Measurements from ENCODE around the gene NALCN. TPM values are rescaled to one million over a fixed set of nuclear protein-coding genes. Genes with fewer than 3 reads are reported as not detected.

NALCN gene
- total RNA-seq, 5 donors from 2014 or later (not counting 1 experiment from before 2014, with no cell fraction given) = not detected

DNA sequence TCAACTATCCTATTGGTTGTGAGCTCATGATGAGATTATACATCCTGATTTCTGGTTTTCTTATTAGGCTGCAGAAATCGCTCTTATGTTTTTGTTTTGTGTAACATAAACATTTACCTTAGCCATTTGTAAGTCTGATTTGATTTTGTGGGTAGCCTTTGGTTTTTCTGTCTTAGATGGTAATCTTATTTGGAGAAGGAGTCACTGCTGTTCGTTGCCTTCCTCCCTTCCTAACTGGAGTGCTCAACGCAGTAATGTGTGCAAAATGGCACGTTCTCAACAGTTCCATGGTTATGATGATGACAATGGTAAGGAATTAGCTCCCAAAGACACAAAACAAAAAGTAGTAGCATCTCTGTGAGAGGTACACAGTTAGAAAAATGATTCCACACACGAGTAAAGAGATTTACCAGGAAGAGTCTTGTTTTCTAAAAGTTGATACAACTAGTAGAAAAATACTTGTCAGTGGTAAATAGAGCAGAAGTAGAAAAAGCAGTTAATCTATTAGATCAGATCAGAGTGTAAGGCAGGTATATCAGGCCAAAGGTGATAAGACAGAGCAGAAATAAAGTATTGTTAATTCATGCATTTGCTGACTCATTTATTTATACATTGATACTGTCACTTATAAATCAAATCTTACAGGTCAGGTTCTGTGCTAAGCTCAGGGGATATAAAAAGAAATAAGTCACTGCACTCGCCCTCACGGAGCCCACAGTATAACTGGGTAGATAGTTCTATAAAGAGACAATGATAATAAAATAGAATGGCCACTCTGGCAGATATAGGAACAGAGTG, 270.0 kb downstream of the NALCN start:
- Mint-ChIP-seq H3K4me1 (no peaks in the 10 kb centered on the region), H3K27ac (no peak overlapping the region), H3K27me3 (peaks cover 23 to 27% of the 10 kb centered on the region in 2 donors), H3K9me3 (no peaks in the 10 kb centered on the region), H3K36me3 (no peaks in the 10 kb centered on the region), H3K4me3 (no peak overlapping the region)
- Histone ChIP-seq H3K9me3 (no peaks in the 10 kb centered on the region), H3K36me3 (ENCODE audit: control insufficient read depth in 2 of 2, extremely low read depth in 1 of 2, insufficient read depth in 1 of 2, low read length in 1 of 2) (no peaks in the 10 kb centered on the region), H3K4me3 (ENCODE audit: control insufficient read depth in 1 of 2, extremely low read depth in 1 of 2, low read length in 1 of 2) (no peak overlapping the region), H3K27ac (ENCODE audit: low read length) (no peak overlapping the region), H3K4me1 (ENCODE audit: control insufficient read depth in 1 of 2, extremely low read depth in 1 of 2, insufficient read depth in 2 of 2, low read length in 2 of 2) (no peaks in the 10 kb centered on the region), H3K27me3 (replicated peaks in 1 of 2; ENCODE audit: control insufficient read depth in 2 of 2, extremely low read depth in 1 of 2, insufficient read depth in 2 of 2, low read length in 1 of 2) (peaks cover 0 to 13% of the 10 kb centered on the region in 2 experiments)
- ChIA-PET POLR2A (interaction anchor here in 1 of 2 donors (0.6 kb wide), 1 partner anchor 25 kb away, joined by 4 read pairs; no protein-coding TSS in a partner anchor), CTCF (interaction anchor here (0.6 to 2.6 kb wide), 8 partner anchors 10 to 1409 kb away, joined by 3 to 26 read pairs (median 5); no protein-coding TSS in a partner anchor)
- ATAC-seq (replicated peaks in 1 of 4) = no peak
- no CpG with 5 or more reads among the region's 7 CpGs for WGBS (ENCODE audit: insufficient coverage)
- no peak for DNase-seq

DNA sequence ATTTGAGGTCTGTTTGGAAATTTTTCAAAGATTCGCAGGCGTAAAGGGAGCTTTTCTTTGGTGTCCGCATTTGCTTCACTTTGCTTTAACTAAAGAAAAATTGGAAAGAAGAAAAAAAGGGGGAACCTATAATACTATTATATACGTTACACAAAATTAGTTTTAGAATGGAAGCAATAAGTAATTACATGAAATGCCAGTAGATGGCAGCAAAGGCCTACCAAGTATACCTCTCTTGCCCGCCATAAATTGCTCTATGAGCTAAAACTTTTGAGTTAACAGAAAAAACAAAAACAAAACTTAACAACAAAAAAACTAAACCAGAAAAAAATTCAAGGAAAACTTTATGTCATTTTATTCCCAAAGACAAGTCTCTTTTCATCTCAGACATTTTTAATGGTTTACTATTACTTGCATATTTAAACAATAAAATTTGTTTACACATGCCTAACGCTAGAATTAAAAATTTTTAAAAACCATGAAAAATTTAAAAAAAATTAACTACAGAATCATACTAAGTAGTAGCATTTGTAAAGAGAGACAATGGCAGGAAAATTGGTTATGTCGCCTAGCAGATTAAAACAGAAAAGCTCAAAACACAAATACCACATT, 271.4 kb downstream of the NALCN start:
- Mint-ChIP-seq H3K36me3 (no peaks in the 10 kb centered on the region), H3K27ac (no peak overlapping the region), H3K4me1 (no peaks in the 10 kb centered on the region), H3K27me3 (peaks cover 29 to 35% of the 10 kb centered on the region in 2 donors), H3K9me3 (no peaks in the 10 kb centered on the region), H3K4me3 (no peak overlapping the region)
- Histone ChIP-seq H3K27ac (ENCODE audit: low read length) (no peak overlapping the region), H3K36me3 (ENCODE audit: control insufficient read depth in 2 of 2, extremely low read depth in 1 of 2, insufficient read depth in 1 of 2, low read length in 1 of 2) (no peaks in the 10 kb centered on the region), H3K9me3 (no peaks in the 10 kb centered on the region), H3K4me1 (ENCODE audit: control insufficient read depth in 1 of 2, extremely low read depth in 1 of 2, insufficient read depth in 2 of 2, low read length in 2 of 2) (no peaks in the 10 kb centered on the region), H3K27me3 (replicated peaks in 1 of 2; ENCODE audit: control insufficient read depth in 2 of 2, extremely low read depth in 1 of 2, insufficient read depth in 2 of 2, low read length in 1 of 2) (peaks cover 0 to 13% of the 10 kb centered on the region in 2 experiments), H3K4me3 (ENCODE audit: control insufficient read depth in 1 of 2, extremely low read depth in 1 of 2, low read length in 1 of 2) (no peak overlapping the region)
- ChIA-PET POLR2A (no interaction called here), CTCF (interaction anchor here (0.6 to 2.8 kb wide), 25 partner anchors 10 to 1706 kb away, joined by 3 to 26 read pairs (median 4); no protein-coding TSS in a partner anchor)
- WGBS (ENCODE audit: insufficient coverage) = 0% methylated on average over 1 of the region's 7 CpGs
- ATAC-seq (replicated peaks in 1 of 4) (peak in 2 of 4 experiments; percentile 44 to 57), DNase-seq (peak in 9 of 35 experiments; percentile 2 to 71 (median 13))

GRCh38 chr13:101140936-101141335, 275.4 kb downstream of the NALCN start:
- DNase-seq (no peak), ATAC-seq (replicated peaks in 1 of 4) (no peak)
- no peaks in the 10 kb centered on the region for H3K9me3 Mint-ChIP-seq
- H3K27me3 ChIP-seq (replicated peaks in 1 of 2; ENCODE audit: control insufficient read depth in 2 of 2, extremely low read depth in 1 of 2, insufficient read depth in 2 of 2, low read length in 1 of 2) = peaks cover 2 to 6% of the 10 kb centered on the region in 2 experiments
- H3K4me3 ChIP-seq (ENCODE audit: control insufficient read depth in 1 of 2, extremely low read depth in 1 of 2, low read length in 1 of 2) = no peak overlapping the region
- CTCF ChIA-PET = no interaction called here
- POLR2A ChIA-PET = no interaction called here
- H3K4me1 ChIP-seq (ENCODE audit: control insufficient read depth in 1 of 2, extremely low read depth in 1 of 2, insufficient read depth in 2 of 2, low read length in 2 of 2) = no peaks in the 10 kb centered on the region
- H3K36me3 ChIP-seq (ENCODE audit: control insufficient read depth in 2 of 2, extremely low read depth in 1 of 2, insufficient read depth in 1 of 2, low read length in 1 of 2) = no peaks in the 10 kb centered on the region
- WGBS (ENCODE audit: insufficient coverage) = no CpG with 5 or more reads among the region's 2 CpGs
- H3K27ac Mint-ChIP-seq = no peak overlapping the region
- no peaks in the 10 kb centered on the region for H3K9me3 ChIP-seq
- H3K36me3 Mint-ChIP-seq = no peaks in the 10 kb centered on the region
- no peak overlapping the region for H3K27ac ChIP-seq (ENCODE audit: low read length)
- H3K4me3 Mint-ChIP-seq = no peak overlapping the region
- H3K4me1 Mint-ChIP-seq = no peaks in the 10 kb centered on the region
- H3K27me3 Mint-ChIP-seq = peaks cover 36 to 44% of the 10 kb centered on the region in 2 donors

DNA sequence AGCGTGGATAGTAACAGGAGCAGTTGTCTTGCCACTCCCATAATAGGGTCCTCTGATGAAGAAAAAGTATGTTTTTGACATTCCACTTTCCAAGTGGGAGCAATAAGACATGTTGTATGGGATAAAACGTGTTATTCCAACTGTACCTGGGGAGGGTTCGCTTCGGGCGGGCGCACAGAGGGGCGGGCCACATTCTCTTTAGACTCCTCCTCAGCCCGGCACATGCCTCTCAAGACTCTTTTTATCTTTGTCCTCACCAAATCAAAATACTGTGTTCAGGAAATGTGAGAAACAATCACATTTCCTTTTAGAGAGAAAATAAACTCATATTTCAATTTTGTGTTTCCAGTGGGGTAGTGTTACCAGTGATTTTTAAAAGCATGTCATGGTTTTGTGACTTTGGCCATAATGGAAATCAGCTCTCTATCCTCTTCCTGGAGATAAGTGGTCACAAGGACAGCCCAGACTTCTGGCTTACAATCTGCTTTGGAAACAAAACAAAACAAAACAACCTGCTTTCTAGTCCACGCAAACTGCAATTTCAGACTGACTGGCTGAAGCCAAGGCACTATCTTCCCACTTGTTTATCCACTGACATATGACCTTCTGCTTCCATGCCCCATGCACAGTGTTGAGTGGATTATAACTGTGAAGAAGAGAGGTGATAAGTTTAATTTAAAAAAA, 276.1 kb downstream of the NALCN start:
- Histone ChIP-seq H3K27ac (ENCODE audit: low read length) (no peak overlapping the region), H3K36me3 (ENCODE audit: control insufficient read depth in 2 of 2, extremely low read depth in 1 of 2, insufficient read depth in 1 of 2, low read length in 1 of 2) (no peaks in the 10 kb centered on the region), H3K9me3 (no peaks in the 10 kb centered on the region), H3K27me3 (replicated peaks in 1 of 2; ENCODE audit: control insufficient read depth in 2 of 2, extremely low read depth in 1 of 2, insufficient read depth in 2 of 2, low read length in 1 of 2) (peaks cover 2 to 6% of the 10 kb centered on the region in 2 experiments), H3K4me3 (ENCODE audit: control insufficient read depth in 1 of 2, extremely low read depth in 1 of 2, low read length in 1 of 2) (no peak overlapping the region), H3K4me1 (ENCODE audit: control insufficient read depth in 1 of 2, extremely low read depth in 1 of 2, insufficient read depth in 2 of 2, low read length in 2 of 2) (no peaks in the 10 kb centered on the region)
- no peak overlapping the region for H3K27ac Mint-ChIP-seq
- H3K4me1 Mint-ChIP-seq = no peaks in the 10 kb centered on the region
- POLR2A ChIA-PET = no interaction called here
- DNase-seq = no peak
- peaks cover 36 to 41% of the 10 kb centered on the region in 2 donors for H3K27me3 Mint-ChIP-seq
- no CpG with 5 or more reads among the region's 9 CpGs for WGBS (ENCODE audit: insufficient coverage)
- H3K36me3 Mint-ChIP-seq = no peaks in the 10 kb centered on the region
- no peak overlapping the region for H3K4me3 Mint-ChIP-seq
- ATAC-seq (replicated peaks in 1 of 4) = no peak
- CTCF ChIA-PET = no interaction called here
- no peaks in the 10 kb centered on the region for H3K9me3 Mint-ChIP-seq

- peaks cover 2 to 6% of the 10 kb centered on the region in 2 experiments for H3K27me3 ChIP-seq (replicated peaks in 1 of 2; ENCODE audit: control insufficient read depth in 2 of 2, extremely low read depth in 1 of 2, insufficient read depth in 2 of 2, low read length in 1 of 2)
- ChIA-PET CTCF (no interaction called here), POLR2A (no interaction called here)
- no peaks in the 10 kb centered on the region for H3K36me3 ChIP-seq (ENCODE audit: control insufficient read depth in 2 of 2, extremely low read depth in 1 of 2, insufficient read depth in 1 of 2, low read length in 1 of 2)
- H3K9me3 ChIP-seq = no peaks in the 10 kb centered on the region
- Mint-ChIP-seq H3K36me3 (no peaks in the 10 kb centered on the region), H3K27me3 (peaks cover 36 to 40% of the 10 kb centered on the region in 2 donors), H3K4me1 (no peaks in the 10 kb centered on the region), H3K4me3 (no peak overlapping the region), H3K9me3 (no peaks in the 10 kb centered on the region), H3K27ac (no peak overlapping the region)
- DNase-seq (no peak), ATAC-seq (replicated peaks in 1 of 4) (no peak)
- H3K4me3 ChIP-seq (ENCODE audit: control insufficient read depth in 1 of 2, extremely low read depth in 1 of 2, low read length in 1 of 2) = no peak overlapping the region
- no peak overlapping the region for H3K27ac ChIP-seq (ENCODE audit: low read length)
- no peaks in the 10 kb centered on the region for H3K4me1 ChIP-seq (ENCODE audit: control insufficient read depth in 1 of 2, extremely low read depth in 1 of 2, insufficient read depth in 2 of 2, low read length in 2 of 2)
Observed at GRCh38 chr13:101139081-101139480, 277.2 kb downstream of the NALCN start.

DNA sequence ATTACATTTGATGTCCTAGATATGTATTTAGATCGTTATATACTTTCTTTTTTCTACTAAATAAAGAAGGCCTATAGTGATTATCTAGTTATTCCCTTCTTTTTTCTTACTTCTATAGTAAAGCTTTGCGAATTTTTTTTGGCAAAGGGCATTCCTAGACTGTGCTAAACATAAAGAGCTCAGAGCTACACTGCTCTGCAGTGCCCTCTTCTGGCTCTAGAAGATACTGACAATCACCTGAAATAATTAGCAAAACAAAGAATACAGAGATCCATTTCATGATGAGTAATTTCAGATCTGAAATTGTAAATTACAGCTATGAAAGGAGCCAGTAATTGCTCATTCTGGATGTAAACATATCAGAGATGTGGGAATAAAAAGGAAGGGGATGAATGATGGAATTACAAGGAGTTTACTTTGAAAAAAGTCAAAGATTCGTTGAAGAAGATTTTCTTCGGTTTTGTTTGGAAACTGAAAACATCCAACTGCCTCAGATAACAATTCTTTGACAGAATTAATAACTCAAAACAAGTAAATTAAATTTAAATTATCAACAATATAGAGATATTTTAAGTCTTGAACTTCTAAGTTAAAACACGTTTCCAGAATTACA, 288.5 kb downstream of the NALCN start:
- Histone ChIP-seq H3K27ac (ENCODE audit: low read length) (no peak overlapping the region), H3K4me1 (ENCODE audit: control insufficient read depth in 1 of 2, extremely low read depth in 1 of 2, insufficient read depth in 2 of 2, low read length in 2 of 2) (no peaks in the 10 kb centered on the region), H3K36me3 (ENCODE audit: control insufficient read depth in 2 of 2, extremely low read depth in 1 of 2, insufficient read depth in 1 of 2, low read length in 1 of 2) (no peaks in the 10 kb centered on the region), H3K4me3 (ENCODE audit: control insufficient read depth in 1 of 2, extremely low read depth in 1 of 2, low read length in 1 of 2) (no peak overlapping the region), H3K9me3 (no peaks in the 10 kb centered on the region), H3K27me3 (replicated peaks in 1 of 2; ENCODE audit: control insufficient read depth in 2 of 2, extremely low read depth in 1 of 2, insufficient read depth in 2 of 2, low read length in 1 of 2) (no peaks in the 10 kb centered on the region)
- peaks cover 5 to 11% of the 10 kb centered on the region in 2 donors for H3K27me3 Mint-ChIP-seq
- H3K9me3 Mint-ChIP-seq = no peaks in the 10 kb centered on the region
- peak in 11 of 35 experiments; percentile 2 to 61 (median 3) for DNase-seq
- no peaks in the 10 kb centered on the region for H3K36me3 Mint-ChIP-seq
- no peak overlapping the region for H3K4me3 Mint-ChIP-seq
- H3K27ac Mint-ChIP-seq = no peak overlapping the region
- WGBS (ENCODE audit: insufficient coverage) = no CpG with 5 or more reads among the region's 5 CpGs
- ATAC-seq (replicated peaks in 1 of 4) = peak; percentile 46 to 70 (median 57)
- POLR2A ChIA-PET = no interaction called here
- no peaks in the 10 kb centered on the region for H3K4me1 Mint-ChIP-seq
- CTCF ChIA-PET = interaction anchor here (0.6 to 2.0 kb wide), 13 partner anchors 9 to 1522 kb away, joined by 3 to 24 read pairs (median 3); no protein-coding TSS in a partner anchor

Measured in T-cell (primary cell).